PFSK-1 (cell line): ENCODE data around the gene LPCAT1.

ENCODE experiments used
- POLR2AphosphoS5 ChIP-seq: IDR thresholded peaks from 2 replicates; pipeline ENCODE4 v1.6.1; 2012; ENCODE audit warnings: low read depth, mild to moderate bottlenecking, control low read depth, low read length, moderate library complexity
- SIN3A ChIP-seq: IDR thresholded peaks from 2 replicates; pipeline ENCODE4 v1.6.1; 2012; ENCODE audit warnings: mild to moderate bottlenecking, low read length, moderate library complexity, borderline replicate concordance; ENCODE audit not compliant: insufficient read depth
- TAF1 ChIP-seq: IDR thresholded peaks from 2 replicates; pipeline ENCODE4 v1.6.1; 2012; ENCODE audit warnings: low read length, control low read depth, borderline replicate concordance; ENCODE audit not compliant: insufficient read depth

GRCh38 chr5:1444361-1445189, 79.2 kb downstream of the LPCAT1 start:
- TF ChIP-seq SIN3A (no peak), TAF1 (no peak), POLR2AphosphoS5 (no peak)
